ENCODE measurements around the gene HS6ST2.
"Not testable (repeated sequence)": the region's sequence is repeated elsewhere in the genome, so short reads cannot be mapped to it uniquely, and the experiment has no call there.

HS6ST2 gene

GRCh38 chrX:132940727-132941327 lies 17.6 kb downstream of the HS6ST2 start:
- DNase-seq: no peak

- DNase-seq: no peak
These were observed 25.3 kb downstream of the HS6ST2 start for GRCh38 chrX:132933170-132933569.

GRCh38 chrX:132924426-132924825 lies 34.0 kb downstream of the HS6ST2 start:
- no peak for DNase-seq

DNA sequence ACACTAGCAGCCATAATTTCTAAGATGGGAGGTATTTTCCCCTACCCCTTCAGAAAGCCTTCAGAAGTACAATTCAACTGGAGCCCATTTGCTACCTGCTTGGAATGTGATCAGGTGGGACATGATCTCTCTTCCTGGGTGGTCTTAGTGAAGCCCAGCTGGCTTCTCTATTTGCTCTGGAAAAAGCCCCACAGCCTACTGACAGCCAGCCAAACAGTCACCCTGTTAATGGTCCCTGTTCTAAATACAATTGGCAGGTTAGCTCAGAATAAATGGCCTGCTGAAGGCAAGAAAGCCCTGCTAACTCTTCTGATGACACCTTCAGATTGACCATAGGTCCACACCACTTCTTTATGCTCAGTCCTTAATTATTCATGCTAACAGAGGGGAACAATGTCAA lies 39.9 kb downstream of the HS6ST2 start:
- DNase-seq: no peak

- no peak for DNase-seq
These were observed 42.1 kb downstream of the HS6ST2 start for GRCh38 chrX:132916349-132916748.

GRCh38 chrX:132909643-132910042 lies 48.8 kb downstream of the HS6ST2 start:
- no peak for DNase-seq

DNA sequence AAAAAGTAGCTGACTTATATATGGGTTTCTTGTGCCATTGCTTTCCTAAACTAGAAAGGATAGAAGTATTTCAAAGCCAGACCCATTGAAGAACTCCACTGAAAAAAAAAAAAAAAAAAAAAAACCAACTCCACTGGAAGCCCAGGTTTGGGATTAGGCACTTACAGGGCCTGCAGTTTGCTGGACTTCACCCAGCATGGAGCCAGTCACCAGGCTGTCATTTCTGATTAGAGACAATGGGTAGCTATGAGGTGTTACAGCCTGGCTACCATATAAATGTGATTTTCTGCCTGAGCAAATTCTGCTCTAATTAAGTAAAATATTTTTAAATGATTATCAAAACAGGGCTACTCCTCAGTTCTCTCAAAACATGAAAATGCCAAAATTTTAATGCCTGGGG lies 49.5 kb downstream of the HS6ST2 start:
- DNase-seq: no peak

DNA sequence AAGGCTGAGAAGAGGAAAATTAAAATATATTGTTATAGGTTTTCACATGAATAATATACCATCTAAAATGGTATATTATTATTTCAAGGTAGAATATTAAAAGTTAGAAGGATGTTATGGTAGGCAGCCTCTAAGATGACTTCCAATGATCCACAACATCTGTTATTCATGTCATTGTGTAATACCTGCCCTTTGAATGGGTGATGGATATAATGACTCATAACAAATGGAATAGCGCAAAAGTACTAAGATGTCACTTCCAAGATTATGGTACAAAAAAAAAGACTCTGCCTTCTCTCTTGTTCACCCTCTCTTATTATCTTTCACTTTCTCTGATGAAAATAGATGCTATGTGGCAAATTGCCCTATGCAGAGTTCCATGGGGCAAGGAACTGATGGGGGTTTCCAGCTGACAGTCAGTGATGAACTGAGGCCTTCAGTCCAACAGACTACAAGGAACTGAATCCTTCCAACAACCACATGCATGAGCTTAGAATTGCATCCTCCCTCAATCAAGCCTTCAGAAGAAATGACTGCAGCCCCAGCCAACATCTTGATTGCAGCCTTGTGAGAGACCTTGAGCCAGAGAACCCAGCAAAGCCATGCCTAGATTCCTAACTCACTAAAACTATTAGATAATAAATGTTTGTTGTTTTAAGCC lies 57.7 kb downstream of the HS6ST2 start:
- no peak for DNase-seq

DNA sequence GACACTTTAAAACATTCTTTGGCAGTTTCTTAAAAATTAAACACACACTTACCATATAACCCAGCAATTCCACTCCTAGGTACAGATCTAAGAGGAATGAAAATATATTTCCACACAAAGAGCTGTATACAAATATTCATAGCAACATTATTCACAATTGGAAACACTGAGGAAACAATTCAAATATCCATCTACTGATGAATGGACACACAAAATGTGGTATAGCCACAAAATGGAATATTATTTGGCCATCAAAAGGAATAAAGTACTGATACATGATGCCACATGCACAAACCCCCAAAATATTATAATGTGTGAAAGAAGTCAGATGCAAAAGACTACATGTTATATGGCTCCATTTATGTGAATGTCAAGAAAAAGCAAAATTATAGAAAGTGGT lies 70.9 kb downstream of the HS6ST2 start:
- DNase-seq: no peak

- DNase-seq: no peak
These were observed 75.0 kb downstream of the HS6ST2 start for GRCh38 chrX:132883358-132883915.

DNA sequence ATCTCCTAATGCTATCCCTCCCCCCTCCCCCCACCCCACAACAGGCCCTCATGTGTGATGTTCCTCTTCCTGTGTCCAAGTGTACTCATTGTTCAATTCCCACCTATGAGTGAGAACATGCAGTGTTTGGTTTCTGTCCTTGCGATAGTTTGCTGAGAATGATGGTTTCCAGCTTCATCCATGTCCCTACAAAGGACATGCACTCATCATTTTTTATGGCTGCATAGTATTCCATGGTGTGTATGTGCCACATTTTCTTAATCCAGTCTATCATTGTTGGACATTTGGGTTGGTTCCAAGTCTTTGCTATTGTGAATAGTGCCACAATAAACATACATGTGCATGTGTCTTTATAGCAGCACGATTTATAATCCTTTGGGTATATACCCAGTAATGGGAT lies 77.7 kb downstream of the HS6ST2 start:
- DNase-seq: not testable (repeated sequence)

DNA sequence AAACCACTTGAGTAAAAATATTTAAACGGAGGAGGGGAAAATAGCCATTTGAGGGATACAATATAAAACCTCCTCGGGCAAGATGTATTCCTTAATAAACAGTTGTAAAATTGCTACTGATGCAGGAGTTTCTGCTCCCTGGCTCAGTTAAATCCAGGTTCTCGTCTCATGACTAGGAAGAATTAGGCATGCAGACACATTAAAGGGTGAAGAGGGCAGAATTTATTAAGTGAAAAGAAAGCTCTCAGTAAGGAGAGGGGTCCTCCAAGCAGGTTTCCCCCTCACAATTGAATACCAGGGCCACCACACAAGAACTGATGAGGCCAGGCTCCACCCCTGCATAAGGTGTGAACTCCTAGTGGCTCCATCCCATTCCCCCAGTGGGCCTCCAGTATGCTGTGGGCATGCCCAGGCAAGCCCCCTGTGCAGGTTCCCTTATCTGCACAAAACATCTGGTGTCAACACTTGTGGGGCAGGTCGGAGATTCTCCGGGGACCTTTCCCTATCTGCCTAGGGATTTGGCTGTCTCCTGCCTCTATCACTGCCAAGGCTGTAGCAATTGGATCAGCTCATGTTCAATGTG lies 80.4 kb downstream of the HS6ST2 start:
- DNase-seq: no peak

DNA sequence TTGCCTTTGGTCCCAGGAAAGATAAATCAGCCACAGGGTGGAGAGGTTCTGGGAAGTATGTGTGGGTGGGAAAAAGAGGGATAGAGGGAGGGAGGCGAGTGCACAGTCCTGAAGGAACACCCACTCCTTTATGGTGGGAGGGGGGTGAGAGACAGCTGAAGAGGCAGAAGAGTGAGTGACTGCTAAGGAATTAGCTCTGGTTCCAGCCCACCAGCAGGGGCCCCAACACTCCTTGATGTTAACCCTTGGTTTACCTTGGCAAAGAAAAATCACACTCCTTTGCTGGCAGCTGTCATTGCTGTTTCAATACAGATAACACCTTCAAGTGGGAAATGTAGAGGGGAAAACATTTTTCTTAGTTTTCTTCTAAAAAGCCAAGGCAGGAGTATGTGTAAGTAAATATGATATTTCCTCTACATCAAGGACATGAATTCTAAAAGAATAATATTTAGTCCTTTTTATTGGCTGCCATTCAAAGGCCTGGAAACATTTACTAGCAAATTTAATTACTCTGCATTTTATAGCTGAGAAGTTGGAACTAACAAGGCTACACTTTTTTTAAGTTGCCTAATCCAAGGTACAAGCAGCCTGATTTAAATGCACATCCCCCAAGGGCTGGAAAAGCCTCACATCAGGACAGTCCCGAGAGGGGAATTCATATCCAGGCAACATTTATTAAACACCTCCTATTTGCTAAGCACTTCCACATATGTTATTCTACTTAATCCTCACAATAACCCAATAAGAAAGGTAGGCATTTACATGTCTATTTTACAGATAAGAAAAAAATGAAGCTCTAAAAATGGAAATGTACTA lies 81.7 kb downstream of the HS6ST2 start:
- no peak for DNase-seq

DNA sequence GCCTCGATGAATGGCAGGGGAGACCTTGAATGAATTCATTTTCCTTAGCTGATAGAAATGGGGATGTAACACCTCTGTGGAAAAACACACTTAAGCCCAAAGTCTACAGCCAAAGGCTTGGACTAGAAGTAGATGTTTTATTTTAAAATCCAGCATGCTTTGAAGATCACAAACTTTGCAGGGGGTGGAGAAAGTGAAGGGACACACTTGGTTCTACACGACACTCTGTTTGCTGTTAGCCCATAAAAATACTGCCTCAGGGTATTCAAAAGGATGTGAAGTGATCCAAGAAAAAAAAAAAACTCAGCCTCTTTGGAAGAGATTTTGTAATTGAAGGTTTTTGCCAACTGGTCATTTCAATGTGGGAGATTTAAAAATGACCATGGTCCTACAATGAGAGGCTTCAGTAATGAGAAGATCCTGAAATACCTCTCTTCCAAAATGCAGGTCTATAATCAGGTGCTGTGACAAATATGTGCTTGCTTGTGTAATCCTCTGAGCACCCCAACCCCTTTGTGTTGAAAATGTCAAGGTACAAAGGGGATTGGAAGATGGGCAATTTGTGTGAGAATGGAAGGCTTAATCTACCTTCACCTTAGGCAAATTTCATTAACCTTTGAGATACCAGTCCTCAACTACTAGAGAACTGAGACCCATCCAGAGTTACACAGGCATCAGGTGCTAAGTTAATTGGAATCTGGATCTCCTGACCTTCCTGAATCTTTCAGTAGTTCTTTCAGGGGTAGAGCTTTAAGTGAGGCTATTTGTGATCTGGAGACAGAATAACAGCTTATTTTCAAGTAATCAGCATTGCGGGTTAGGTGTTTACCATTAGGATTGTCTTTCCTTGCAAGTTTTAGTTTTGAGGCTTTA lies 82.5 kb downstream of the HS6ST2 start:
- no peak for DNase-seq

- no peak for DNase-seq
These were observed 95.9 kb downstream of the HS6ST2 start for GRCh38 chrX:132862562-132862961.

- no peak for DNase-seq
These were observed 97.4 kb downstream of the HS6ST2 start for GRCh38 chrX:132861076-132861475.

- DNase-seq: no peak
These were observed 98.2 kb downstream of the HS6ST2 start for GRCh38 chrX:132860200-132860599.

DNA sequence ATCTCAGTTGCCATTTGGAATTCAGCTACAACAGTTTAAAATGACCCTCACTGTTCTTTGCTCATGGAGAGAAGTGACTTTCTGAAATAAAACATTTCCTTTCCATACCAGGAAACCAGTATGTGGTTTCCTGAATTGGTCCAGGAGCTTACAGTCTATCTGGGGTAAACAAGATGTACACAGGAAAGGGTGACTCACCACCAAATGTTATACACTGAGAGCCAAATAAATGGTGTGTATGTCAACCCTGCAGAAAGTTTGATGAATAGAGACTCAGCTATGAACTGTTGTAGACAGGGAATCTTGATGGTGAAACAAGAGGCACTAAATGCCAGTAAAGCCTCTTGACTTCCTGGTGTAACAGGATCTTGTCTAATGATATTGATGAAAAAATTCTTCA lies 100.4 kb downstream of the HS6ST2 start:
- DNase-seq: no peak

DNA sequence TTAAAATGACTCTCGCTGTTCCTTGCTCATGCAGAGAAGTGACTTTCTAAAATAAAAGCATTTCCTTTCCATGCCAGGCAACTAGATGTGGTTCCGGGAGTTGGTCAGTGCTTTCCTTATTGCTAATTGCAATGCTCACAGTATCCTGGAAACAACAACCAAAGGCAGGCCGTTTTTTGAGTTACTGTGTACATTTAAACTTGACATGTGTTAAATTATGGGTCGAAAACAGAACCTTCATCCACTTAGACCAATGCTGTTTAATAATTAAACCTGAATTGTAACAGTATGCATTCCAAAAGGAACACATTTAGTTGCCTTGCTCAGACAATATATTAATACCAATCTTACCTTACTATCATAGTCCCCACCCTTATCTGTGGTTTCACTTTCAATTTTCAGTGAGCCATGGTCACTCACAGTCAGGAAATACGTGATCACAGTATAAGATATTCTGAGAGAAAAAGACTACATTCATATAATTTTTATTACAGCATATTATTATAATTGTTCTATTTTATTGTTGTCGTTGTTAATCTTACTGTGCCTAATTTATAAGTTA lies 102.6 kb downstream of the HS6ST2 start:
- DNase-seq: no peak

GRCh38 chrX:132853040-132853439 lies 105.4 kb downstream of the HS6ST2 start:
- DNase-seq: no peak

DNA sequence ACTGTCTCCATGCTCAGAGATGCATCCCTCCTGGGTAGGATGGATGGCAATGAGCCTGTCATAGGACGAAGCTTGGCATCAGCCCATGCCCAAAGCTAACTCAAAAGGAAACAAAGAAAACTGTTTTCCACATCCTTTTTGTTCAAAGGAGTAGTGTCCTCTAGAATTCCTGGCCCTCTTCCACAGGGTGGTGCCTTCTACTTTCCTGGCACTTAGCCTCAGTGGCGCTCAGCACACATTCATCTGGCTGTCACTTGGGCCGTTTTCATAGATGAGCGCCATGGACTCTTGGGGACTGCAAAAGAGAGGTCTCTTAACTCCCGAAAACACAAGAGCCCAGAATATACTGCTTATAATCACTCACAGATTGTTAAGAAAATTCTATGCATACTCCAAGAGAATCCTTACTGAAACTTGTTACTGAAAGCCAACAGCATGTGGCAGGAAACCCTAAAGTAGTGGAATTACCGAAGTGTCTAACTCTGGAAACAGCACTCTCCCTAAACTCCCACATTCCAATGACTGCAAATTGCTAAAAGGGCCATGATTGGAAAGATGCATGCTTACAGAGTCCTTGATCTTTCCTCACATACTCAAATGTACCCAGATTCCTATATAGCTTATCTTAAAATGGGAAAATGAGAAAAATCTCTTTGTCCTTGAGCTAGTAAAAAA lies 110.0 kb downstream of the HS6ST2 start:
- no peak for DNase-seq

GRCh38 chrX:132843363-132843762 lies 115.1 kb downstream of the HS6ST2 start:
- DNase-seq: no peak
